K562 (cell line): ENCODE measurements around the gene PUM1. TPM values are rescaled to one million over a fixed set of nuclear protein-coding genes. Genes with fewer than 3 reads are reported as not detected.
A peak's percentile ranks its signal among the peaks of the same experiment; 100 is the strongest.

Source experiments
- ATF3 ChIP-seq, 2 experiments: fragments of 450-650 bp in 1 of 2; sonication (generic) in 1 of 2; formaldehyde crosslinking in 1 of 2; IDR thresholded peaks in 1 of 2; conservative IDR thresholded peaks in 1 of 2; 2 replicates each; pipeline versions ENCODE4 v1.6.1 to v1.8.1; 2016 to 2023; ENCODE audit warnings: mild to moderate bottlenecking in 2 of 2, moderate library complexity in 2 of 2, inconsistent platforms in 1 of 2, missing genetic modification reagents in 1 of 2
- CSDE1 ChIP-seq, 2 experiments: fragments of 450-650 bp; IDR thresholded peaks; 2 replicates each; pipeline ENCODE4 v1.6.1; 2016; ENCODE audit warnings: mild to moderate bottlenecking in 1 of 2
- E2F4 ChIP-seq: sonication (generic); formaldehyde crosslinking; IDR thresholded peaks from 2 replicates; pipeline ENCODE4 v1.8.0; 2022; ENCODE audit warnings: mild to moderate bottlenecking, low read depth, missing genetic modification reagents
- KAT8 ChIP-seq: fragments of 450-650 bp; IDR thresholded peaks from 2 replicates; pipeline ENCODE4 v1.6.1; 2016; ENCODE audit warnings: low read depth, mild to moderate bottlenecking
- MCM3 ChIP-seq: fragments of 450-650 bp; IDR thresholded peaks from 2 replicates; pipeline ENCODE4 v1.6.1; 2016
- NR2C2 ChIP-seq, 2 experiments: fragments of 200-800 bp in 1 of 2; sonication (Bioruptor generic) in 1 of 2; sonication (generic) in 1 of 2; formaldehyde crosslinking in 1 of 2; IDR thresholded peaks; 2 replicates each; pipeline versions ENCODE4 v1.6.1 to v1.8.0; 2016 to 2022; ENCODE audit warnings: mild to moderate bottlenecking in 1 of 2, missing compliant biosample characterization in 1 of 2, missing genetic modification characterization in 1 of 2, missing genetic modification reagents in 1 of 2
- SPI1 ChIP-seq: IDR thresholded peaks from 2 replicates; pipeline ENCODE4 v1.6.1; 2011; ENCODE audit warnings: low read depth, low read length, control low read depth, borderline replicate concordance
- U2AF1 ChIP-seq: fragments of 200-400 bp; formaldehyde crosslinking; optimal IDR thresholded peaks from 2 replicates; pipeline ENCODE3; 2017; ENCODE audit warnings: mild to moderate bottlenecking, low read depth, low read length, moderate library complexity
- ZNF174 ChIP-seq: fragments of 250-450 bp; sonication (Bioruptor Pico); IDR thresholded peaks from 2 replicates; pipeline ENCODE4 v1.4.0; 2020; ENCODE audit warnings: mild to moderate bottlenecking
- ZNF212 ChIP-seq: fragments of 450-650 bp; formaldehyde crosslinking; IDR thresholded peaks from 2 replicates; pipeline ENCODE4 v1.4.0; 2020; ENCODE audit warnings: mild to moderate bottlenecking
- ZNF512 ChIP-seq: IDR thresholded peaks from 2 replicates; pipeline ENCODE4 v1.6.1; 2016; ENCODE audit warnings: missing genetic modification characterization, missing compliant biosample characterization
- ZNF592 ChIP-seq: fragments of 450-650 bp; IDR thresholded peaks from 2 replicates; pipeline ENCODE4 v1.6.1; 2017; ENCODE audit warnings: antibody characterized with exemption, mild to moderate bottlenecking
- polyA plus RNA-seq, 8 experiments: library from polyadenylated mRNA; depleted of rRNA in 4 of 8; stranded (reverse) in 5 of 8; unstranded in 3 of 8; fragments of >200 nt; fragmentation: Nextera tagmentation in 2 of 8; fragmentation: Illumina TruSeq in 1 of 8; extraction: Ambion mirVana in 2 of 8; extraction: Trizol in 1 of 8; gene quantifications; 2 replicates each; pipeline versions ENCODE4 v1.2.1 to v1.2.3, GENCODE V29; 2011 to 2014; ENCODE audit warnings: inconsistent platforms in 1 of 8, missing spikeins in 1 of 8
- total RNA-seq, 7 experiments: library from RNA; depleted of rRNA in 6 of 7; stranded (reverse); fragments of >200 nt in 6 of 7; fragmentation: Illumina TruSeq in 2 of 7; extraction: Trizol in 2 of 7; gene quantifications; 2 replicates each; pipeline versions ENCODE4 v1.2.1 to v1.2.3, GENCODE V29; 2011 to 2021; ENCODE audit warnings: low replicate concordance in 1 of 7

PUM1 gene
- total and polyA plus RNA-seq, 9 of the 15 experiments (the other 6 are each of a cell fraction or from before 2014, with no cell fraction given): 37.7 to 104 (median 55.7) TPM

- TF ChIP-seq ZNF512 (tag): no peak
- TF ChIP-seq E2F4 (CRISPR knock-in tag): no peak
- TF ChIP-seq U2AF1: peak; percentile 88
- TF ChIP-seq KAT8: peak; percentile 77
- TF ChIP-seq CSDE1 (IDR thresholded peaks at IDR 0.05): peak in 1 of 2 experiments; percentile 91; a peak in 2 of 4 replicates
- no peak for TF ChIP-seq ZNF212 (CRISPR knock-in tag)
- TF ChIP-seq SPI1: no peak
- 0 out of 2 replicates have a peak, but pooled peaks have one; percentile 62 for TF ChIP-seq NR2C2 (CRISPR knock-in tag; IDR thresholded peaks at IDR 0.05)
- peak; percentile 78; the same call in 1 of the 2 replicates for TF ChIP-seq NR2C2 (tag; IDR thresholded peaks at IDR 0.05)
- TF ChIP-seq ZNF592: peak; percentile 99
- no peak for TF ChIP-seq ATF3 (IDR thresholded peaks at IDR 0.05)
- no peak for TF ChIP-seq ATF3 (CRISPR knock-in tag; conservative IDR thresholded peaks at IDR 0.05)
- TF ChIP-seq MCM3: no peak
- TF ChIP-seq ZNF174: no peak
Observed at GRCh38 chr1:31065310-31066217, at the start of gene PUM1 (continued).
